Measurements from ENCODE around the gene PMM2.

GRCh38 chr16:8853150-8853549 is 55.5 kb downstream of the PMM2 start:
- no peak for TF ChIP-seq EZH2phosphoT487 (IDR thresholded peaks at IDR 0.05; ENCODE audit: low read depth, severe bottlenecking, unreplicated experiment)
- TF ChIP-seq, protein P1, sequence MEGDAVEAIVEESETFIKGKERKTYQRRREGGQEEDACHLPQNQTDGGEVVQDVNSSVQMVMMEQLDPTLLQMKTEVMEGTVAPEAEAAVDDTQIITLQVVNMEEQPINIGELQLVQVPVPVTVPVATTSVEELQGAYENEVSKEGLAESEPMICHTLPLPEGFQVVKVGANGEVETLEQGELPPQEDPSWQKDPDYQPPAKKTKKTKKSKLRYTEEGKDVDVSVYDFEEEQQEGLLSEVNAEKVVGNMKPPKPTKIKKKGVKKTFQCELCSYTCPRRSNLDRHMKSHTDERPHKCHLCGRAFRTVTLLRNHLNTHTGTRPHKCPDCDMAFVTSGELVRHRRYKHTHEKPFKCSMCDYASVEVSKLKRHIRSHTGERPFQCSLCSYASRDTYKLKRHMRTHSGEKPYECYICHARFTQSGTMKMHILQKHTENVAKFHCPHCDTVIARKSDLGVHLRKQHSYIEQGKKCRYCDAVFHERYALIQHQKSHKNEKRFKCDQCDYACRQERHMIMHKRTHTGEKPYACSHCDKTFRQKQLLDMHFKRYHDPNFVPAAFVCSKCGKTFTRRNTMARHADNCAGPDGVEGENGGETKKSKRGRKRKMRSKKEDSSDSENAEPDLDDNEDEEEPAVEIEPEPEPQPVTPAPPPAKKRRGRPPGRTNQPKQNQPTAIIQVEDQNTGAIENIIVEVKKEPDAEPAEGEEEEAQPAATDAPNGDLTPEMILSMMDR (IDR thresholded peaks at IDR 0.05; ENCODE audit: poor library complexity): no peak

All from hepatocyte (in vitro differentiated cells).